ENCODE data around the gene SHISA3. TPM values are rescaled to one million over a fixed set of nuclear protein-coding genes. Genes with fewer than 3 reads are reported as not detected.

SHISA3 gene
- total and polyA plus RNA-seq, 2 of the 8 experiments (the other 6 are each of a cell fraction or from before 2014, with no cell fraction given), result 2.0 to 9.3 TPM

DNA sequence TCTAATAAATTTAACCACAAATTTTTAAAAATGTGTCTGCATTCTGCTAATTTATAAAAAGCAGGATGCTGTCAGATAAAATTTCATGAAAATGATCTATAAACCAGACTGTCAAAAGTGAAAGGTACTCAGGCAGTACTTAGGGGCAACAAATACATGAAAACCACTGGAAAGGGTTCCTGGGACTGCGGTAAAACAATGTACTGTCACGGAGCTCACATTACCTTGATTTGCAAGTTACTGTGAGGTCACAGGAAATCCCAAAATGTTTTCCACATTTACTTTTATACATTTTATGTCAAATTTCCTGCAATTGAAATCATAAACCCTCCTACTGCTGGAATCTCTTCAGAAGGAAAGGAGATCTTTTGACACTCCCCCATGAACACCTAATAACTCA, 45.3 kb downstream of the SHISA3 start (continued):
- no peak for TF ChIP-seq NANOG (IDR thresholded peaks at IDR 0.05; ENCODE audit: insufficient read depth, low read depth, low read length, poor library complexity, severe bottlenecking)
- TF ChIP-seq BACH1 (IDR thresholded peaks at IDR 0.05; ENCODE audit: low read length), result no peak
- TF ChIP-seq TAF1 (IDR thresholded peaks at IDR 0.05; ENCODE audit: low read depth, low read length), result no peak
- no peak for TF ChIP-seq ZNF274 (IDR thresholded peaks at IDR 0.05; ENCODE audit: borderline replicate concordance, extremely low read depth, low read length)
